DOHH2 (cell line): ENCODE results near the gene RAB39A.

Source experiments
- CTCF ChIP-seq: fragments of 200-600 bp; sonication (generic); IDR thresholded peaks from one replicate; pipeline ENCODE4 v1.5.1; 2014; ENCODE audit warnings: antibody characterized with exemption, mild to moderate bottlenecking, low read depth, low read length; ENCODE audit not compliant: poor library complexity, severe bottlenecking
- EZH2phosphoT487 ChIP-seq: fragments of 200-600 bp; sonication (generic); IDR thresholded peaks from 2 replicates; pipeline ENCODE4 v1.6.1; 2017; ENCODE audit warnings: borderline replicate concordance, mild to moderate bottlenecking, antibody characterized with exemption, low read length, moderate library complexity, mixed read lengths

- no peak for TF ChIP-seq EZH2phosphoT487
- no peak for TF ChIP-seq CTCF
Measured at GRCh38 chr11:108012139-108012725, 84.0 kb downstream of the RAB39A start.
